Endothelial cell of hepatic sinusoid (primary cell): Measurements from ENCODE around the gene PDE8A.

Source experiments
- in situ Hi-C: cut with HindIII; loops from 2 replicates; pipeline ENCODE4 v1.10.0; 2017; ENCODE audit warnings: low sequenced_read_pairs

The PDE8A gene

DNA sequence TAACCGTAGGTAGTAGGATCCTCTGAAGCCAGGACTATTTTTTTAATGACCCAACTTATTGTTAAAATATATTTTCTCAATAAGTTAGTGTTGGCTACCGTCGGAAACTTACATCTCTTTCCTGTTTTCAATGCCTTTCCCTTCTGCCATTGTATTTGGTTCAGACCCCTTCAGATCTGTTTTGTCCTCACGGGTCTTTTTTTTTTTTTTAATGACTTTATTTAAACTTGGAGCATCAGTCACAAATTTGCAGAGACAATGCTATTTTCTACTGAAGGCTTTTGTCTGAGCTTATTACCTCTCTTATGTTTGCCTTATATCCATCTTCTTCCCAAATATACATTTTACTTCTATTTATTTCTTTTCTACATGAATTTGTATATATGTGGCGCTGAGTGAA lies 47.6 kb downstream of the PDE8A start:
- in situ Hi-C loops = no loop called here

DNA sequence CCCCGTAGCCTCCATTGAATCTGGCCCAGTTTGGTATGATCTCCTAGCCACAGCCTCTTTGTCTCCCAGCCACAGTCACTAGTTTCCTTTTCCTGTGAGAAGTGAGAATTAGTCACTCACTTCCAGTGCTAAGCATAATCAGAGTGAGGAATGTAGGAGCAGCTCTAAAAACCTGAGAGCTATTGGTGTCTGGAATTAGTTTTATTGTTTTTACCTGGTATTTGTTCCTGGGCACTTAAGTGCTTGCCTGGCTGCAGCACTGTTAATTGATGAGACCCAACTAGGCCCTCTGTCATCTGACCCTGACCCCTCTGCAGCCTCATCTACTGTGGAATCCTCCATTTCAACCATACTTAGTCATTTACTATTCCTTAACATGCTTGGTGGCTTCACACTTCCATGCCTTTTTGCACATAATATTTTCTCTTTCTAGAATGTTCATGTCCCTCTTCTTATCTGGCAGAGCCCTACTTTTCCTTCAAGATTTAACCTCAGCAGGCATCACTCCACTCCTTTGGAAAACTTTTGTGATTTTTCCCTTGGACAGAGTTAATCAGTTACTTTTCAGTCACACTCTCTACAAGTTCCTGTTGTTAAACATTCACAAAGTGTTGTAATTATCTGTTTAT lies 48.8 kb downstream of the PDE8A start:
- in situ Hi-C loops = no loop called here

DNA sequence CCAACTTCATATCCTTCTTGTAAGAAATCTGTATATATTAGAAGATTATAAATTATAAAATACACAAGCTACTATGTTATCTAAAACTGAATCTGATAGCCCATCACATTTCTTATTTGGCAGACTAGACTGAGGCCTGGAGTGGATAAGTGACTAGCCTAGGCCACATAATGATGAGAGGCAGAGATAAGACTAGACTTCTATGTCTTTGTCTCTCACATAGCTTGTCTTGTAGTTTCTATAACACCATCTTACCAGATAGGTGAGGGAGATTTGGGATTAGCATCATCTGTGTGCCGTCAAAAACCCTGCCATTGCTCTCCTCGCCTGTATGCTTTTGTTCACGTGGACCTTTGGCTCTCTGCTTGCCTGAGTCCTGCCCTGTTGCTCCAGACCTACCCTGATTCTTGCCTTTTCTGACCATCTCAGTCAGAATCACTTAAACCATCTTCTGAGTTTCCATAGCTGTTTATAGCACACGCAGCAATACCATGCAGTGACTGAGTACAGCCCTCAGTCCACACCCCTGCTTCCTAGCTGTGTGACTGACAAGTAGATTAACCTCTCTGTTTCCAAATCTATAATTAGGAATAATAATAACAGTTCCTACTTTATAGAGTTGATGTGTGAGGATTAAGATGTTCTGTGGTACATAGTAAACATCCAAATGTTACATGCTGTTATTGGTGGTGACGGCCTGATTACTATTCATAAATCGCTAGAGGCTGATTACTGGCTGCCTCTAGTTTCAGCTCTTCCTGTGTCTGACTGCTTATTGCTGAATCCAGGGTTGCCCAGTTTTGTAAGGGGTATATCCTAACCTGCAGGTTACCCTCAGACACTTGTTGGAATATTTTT lies 49.7 kb downstream of the PDE8A start:
- in situ Hi-C loops = no loop called here

DNA sequence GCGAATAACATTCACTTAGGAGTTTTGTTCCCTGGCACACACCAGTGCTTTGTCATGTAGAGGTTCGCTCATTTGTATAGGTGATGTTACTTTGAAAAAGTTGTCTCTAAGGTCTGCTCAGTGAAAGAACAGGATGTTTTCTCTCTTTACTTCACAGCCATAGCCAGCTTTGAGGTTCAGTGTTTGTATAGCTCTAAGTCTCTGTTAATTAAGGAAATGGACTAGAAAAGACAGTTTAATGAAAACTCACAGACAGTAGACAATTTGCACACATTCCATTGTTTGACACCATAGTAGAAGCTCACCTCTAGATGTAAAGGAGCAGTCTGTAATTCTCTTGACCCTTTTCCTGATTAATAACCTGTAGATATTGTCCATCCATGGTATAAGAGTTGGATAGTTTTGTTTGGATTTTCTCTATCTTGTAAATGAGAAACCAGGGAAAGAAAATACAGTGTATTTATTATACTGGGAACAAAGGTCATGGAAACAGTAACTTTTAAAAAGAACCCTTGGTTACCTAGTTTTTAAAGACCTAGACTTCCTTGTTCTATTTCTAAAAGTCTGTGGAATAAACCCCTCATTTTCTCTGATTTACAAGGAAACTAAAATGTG lies 50.4 kb downstream of the PDE8A start:
- in situ Hi-C loops = no loop called here

DNA sequence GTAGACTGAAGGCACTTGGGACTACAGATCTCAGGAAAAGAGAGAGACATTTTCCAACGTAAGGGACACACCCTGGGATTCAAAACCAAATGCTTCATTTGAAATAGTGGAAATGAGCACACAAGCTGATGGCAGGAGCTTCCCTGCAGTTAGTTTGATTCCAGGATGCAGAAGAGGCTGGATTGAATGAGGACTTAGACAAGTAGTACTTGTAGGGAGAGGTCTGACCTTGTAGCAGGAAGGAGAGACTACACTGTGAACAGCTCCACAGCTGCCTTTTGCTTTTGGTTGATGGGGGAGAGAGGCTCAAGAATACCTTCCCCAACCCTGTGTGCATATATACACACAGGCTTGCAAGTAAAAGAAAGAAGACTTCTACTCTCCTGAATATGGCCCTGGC lies 51.5 kb downstream of the PDE8A start:
- in situ Hi-C loops = no loop called here

DNA sequence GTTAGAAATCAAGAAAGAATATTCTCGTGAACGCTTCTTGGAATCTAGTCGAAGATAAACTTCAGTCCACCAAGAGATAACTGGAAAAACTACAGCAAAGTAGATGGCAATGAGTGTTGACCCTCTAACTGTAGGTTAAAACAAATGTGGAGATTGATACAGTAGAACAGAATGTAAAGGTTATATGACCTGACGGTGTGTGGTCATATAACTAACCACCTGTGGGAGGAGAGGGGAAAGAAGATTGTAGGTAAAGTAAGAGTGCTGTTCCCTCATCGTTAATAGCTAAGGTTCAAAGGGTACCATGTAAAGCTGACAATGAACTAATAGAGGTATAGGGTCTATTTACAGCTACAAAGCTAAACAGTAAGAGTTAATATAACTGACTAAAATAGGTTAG lies 52.6 kb downstream of the PDE8A start:
- in situ Hi-C loops = no loop called here

DNA sequence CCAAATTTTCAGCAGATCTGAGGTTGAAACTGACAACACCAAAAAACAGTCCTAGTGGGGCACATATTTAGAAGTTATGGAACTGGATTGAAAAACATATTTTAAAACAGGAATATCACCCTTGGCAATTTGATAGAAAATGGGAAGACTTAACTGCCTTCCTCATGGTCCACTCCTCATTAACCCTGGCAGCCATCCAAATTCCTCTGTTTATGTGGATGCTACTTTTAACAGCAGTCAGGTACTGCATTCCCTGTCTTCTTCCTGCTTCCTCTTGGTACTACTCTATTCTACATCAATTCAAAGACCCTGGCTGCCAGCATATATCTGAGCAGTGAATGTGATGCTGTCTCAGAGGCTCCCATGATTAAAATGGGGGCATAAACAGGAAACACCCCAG lies 54.3 kb downstream of the PDE8A start:
- in situ Hi-C loops = no loop called here

DNA sequence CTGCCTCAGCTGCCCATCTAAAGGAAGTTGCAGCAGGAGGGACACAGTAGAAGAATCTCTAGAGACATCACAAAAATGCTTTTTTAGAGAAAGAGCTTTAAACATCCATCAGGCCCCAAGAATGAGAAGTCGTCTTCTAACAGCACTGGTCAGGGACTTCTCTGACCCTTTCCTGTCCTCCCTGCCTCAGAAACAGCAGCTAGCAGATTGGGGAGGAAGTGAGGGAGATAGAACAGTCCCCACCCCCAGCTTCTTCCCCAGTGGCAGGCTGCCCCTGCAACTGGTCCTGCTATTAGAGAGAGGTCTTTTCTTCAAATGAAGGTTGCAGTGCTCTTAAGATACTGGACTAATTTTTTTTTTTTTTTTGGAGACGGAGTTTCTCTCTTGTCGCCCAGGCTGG lies 55.1 kb downstream of the PDE8A start:
- in situ Hi-C loops = no loop called here

DNA sequence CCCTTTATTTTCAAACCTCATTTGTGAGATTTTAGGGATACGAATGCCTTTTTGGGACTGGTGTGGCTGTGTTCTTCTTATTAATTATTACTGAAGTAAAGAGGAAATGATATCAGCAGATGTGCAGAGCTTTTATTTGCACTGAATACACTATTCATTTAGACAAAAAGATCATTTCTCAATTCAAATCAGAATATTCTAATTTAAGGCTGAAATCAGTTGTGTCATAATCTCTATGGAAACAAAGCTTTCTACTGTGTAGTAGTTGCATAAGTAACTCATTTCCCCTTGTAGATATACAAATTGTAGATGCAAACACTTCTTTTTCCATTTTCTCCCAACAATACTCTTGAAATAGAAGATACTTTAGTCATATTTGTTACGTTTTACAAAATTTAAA lies 56.0 kb downstream of the PDE8A start:
- in situ Hi-C loops = no loop called here

DNA sequence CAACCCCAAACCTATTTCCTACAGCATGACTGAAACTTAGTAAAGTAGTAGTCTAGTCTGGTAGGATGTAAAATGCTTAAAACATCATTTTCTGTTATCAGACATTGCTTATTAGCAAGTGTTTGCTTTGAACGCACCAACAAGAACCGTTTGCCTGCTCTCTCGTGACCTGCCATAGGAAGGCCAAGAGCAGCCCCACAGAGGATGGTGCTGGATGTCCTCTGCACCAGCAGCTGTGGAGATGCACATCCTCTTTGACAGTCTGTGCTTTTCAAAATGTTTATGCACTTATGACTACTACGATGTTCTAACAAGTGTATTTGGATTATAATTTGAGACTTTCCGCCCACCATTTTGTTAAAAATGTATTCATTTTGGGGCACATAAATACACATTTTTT lies 59.6 kb downstream of the PDE8A start:
- in situ Hi-C loops = loop anchor here (5.0 kb wide), 2 partner anchors 84 to 204 kb away; no protein-coding TSS in a partner anchor

DNA sequence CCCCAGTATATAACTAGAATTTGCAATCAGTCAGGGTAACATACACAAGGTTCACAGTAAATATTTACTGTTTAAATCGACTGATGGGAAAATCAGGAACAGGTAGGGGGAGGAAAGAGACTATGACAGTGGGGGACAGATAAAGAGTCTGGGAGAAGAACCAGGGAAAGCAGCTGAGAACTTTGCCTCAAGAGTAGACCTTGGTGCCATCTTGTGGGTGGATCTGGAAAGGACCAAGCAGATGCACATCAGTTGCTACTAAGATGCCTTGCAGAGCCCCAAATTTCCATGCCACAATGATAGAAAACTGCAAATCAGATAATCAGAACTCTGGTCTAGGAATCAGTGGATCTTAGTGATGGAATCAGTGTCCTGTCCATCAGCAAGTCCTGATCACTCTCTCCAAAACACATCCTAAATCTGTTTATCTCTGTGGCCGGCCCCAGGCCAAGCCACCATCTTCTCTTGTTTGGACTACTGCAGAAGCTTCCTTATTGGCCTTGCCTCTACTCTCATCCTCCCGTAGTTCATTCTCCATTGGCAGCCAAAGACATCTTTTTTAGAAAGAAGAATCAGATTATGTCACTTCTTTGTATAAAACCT lies 62.7 kb downstream of the PDE8A start:
- in situ Hi-C loops = loop anchor here (5.0 kb wide), 2 partner anchors 87 to 207 kb away; no protein-coding TSS in a partner anchor

DNA sequence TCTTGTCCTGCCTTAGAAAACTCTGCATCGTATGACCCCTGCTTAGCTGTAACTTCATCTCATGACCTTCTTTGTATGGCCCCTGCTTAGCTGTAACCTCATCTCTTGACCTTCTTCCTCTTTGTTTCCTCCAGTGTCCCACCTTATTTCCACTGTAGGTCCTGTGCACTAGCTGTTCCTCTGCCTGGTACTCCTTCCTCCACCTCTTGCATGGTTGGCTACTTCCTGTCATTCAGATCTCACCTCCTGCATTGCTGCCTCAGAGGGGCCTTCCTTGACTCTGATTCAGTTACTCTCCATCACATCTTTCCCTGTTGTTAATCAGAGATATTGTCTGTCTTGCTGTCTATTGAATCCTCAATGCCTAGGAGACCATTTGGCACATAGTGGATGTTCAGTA lies 63.2 kb downstream of the PDE8A start:
- in situ Hi-C loops = loop anchor here (5.0 kb wide), 2 partner anchors 88 to 208 kb away; no protein-coding TSS in a partner anchor

DNA sequence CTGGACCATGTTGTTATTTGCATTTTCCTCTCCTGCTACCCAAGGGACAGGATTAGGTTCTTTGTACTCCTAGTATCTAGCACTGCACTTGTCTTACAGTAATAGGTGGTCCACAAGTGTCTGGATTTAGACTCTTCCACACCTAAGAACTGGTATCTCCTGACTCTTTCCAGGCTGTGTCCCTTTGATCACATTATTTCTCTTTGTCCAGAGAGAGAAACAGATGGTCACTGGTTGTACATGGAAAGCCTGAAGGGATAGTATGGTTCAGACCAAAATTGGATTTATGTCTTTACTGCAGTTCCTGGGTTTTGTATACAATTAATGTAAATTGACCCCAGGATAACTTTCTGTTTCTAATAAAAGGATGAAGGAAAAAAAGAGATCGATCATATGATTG lies 64.0 kb downstream of the PDE8A start:
- in situ Hi-C loops = no loop called here

DNA sequence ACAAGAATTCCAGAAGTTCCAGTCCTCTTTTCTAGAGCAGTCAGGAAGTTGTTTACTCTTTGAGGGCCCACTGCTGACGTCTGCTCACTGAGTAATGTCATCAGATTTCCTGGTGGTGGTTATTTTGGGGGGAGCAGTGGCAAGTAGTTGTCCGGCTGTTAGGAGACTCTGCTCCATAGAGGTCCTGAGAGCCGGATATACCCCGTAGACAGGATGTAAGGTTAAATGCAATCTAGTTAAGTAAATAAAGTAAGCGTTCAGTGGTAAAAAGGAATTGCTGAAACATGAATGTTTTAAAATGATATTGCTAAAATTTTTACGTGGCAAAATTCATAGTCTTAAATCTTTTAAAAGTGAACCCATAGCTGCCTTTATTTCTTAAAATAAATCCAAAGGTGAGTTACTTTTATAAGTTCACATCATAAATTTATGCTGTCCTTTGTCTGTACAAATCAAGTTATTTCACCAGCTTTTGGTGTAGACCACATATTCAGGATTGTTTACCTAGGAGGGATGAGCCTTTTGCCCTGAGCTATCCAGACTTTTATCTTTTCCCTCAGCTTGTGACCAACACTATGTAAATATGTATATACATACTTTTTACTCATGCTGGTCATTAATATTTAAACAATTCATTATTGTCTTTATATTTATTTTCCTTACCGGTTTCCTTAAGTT lies 65.8 kb downstream of the PDE8A start:
- in situ Hi-C loops = no loop called here

DNA sequence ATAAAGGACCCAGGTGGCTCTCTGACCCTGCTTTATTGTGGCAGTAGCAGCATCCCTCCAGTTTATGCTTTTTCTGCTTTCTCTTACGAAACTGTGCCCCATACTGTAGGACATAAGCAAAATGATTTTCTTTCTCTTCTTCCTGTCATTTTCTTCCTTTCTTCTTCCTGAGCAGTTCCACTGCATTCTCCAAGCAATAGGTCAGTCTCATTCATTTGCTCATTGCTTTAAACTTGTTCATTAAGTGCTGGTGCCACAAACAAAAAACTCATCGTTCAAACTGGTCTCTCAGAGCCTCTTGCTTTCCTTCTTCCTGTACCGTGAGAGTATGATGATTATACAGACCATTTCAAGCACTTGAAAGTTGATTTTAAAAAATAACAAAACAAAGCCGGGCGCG lies 66.8 kb downstream of the PDE8A start:
- in situ Hi-C loops = no loop called here

DNA sequence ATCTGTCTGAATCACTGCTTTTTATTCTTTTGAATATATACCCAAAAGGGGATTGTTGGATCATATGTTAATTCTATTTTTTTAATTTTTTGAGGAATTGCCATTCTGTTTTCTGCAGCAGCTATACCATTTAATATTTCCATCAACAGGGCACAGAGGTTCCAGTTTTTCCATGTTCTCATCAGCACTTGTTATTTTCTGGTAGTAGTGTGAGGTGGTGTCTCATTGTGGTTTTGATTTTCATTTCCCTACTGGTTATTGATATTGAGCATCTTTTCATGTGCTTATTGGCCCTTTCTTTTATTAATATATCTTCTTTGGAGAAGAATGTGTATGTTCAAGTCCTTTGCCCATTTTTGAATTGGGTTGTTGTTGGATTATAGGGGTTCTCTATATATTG lies 68.1 kb downstream of the PDE8A start:
- in situ Hi-C loops = no loop called here

DNA sequence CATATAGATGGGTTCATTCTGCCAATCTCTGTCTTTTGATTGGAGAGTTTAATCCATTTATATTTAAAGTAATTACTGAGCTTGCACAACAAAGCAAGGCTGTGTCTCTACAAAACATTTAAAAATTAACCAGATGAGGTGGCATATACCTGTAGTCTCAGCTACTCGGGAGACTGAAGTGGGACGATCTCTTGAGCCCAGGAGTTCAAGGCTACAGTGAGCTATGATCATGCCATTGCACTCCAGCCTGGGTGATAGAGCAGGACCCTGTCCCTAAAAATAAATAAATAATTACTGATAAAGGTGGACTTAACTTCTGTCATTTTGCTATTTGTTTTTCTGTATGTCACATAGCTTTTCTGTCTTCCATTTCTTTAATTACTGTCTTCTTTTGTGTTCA lies 78.1 kb downstream of the PDE8A start:
- in situ Hi-C loops = no loop called here

DNA sequence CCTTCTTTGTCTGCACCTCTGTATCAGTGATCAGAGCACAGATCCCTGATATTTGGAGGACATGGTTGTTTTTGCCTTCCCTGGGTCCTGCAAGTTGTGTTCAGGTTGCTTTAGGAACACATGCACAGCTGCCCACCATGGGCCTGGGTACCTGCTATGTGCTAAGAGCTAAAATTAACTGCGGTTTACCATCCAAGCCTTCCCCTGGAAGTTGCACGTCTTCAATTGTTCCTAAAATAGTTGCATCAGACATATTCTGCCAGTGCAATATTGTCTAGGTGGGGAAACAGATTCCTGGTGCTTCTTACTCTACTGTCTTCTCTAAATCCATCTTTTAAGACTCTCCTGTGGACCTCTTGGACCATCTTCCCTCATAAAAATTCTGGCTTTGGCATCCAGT lies 80.9 kb downstream of the PDE8A start:
- in situ Hi-C loops = no loop called here

DNA sequence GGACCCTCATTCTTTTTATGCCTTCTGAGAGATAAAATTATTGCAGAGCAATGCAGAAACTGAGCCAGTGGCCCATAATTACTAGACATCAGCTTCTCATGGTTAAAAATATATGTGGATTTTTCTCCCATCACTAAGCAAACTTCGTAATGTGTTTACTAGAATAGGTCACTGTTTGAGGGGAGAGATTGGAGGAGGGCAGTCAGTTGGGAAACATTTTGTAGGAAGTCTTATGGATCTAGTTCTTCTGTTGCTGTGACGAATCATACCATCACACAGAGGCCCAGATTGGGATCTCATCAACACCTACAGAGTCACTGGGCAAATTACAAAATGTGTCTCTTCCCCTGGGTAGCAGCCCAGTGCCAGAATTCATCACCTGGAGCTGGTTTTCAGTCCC lies 81.4 kb downstream of the PDE8A start:
- in situ Hi-C loops = no loop called here

DNA sequence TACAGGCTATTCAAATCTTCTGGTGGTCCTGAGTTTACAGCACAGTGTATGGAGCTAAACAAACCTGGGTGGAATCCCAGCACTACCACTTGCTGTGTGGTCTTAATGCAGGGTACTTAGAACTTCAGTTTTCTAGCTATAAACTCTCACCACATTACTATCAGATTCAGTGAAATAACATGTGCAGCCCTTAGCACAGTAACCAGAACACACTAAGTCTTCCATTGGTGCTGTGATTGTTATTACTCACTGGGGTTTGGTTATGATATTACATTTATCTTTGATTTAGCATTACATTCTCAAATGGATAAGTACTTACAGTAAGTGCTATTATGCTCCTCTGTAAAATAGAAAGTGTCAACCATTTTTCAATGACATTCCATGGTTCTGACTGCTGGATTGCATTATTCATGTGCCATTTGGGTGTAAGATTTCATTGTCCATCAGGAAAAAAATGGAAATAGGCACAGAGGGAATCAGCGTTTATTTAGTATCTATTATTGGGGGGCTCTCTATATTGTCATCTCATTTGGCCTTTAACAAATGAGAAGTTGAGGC lies 81.9 kb downstream of the PDE8A start:
- in situ Hi-C loops = no loop called here

DNA sequence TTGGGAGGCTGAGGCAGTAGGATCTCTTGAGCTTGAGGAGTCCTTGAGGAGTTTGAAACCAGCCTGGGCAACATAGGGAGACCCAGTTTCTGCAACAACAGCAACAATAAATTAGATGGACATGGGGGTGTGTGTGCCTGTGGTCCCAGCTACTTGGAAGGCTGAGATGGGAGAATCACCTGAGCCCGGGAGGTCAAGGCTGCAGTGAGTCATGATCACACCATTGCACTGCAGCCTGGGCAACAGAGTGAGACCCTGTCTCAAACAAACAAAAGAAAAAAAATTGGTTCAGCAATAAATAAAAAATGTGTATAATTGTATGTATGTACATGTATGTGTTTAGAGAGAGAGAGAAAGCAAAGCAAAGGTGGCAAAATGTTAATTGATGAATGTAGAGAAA lies 83.1 kb downstream of the PDE8A start:
- in situ Hi-C loops = no loop called here
